H1 (cell line): Measurements from ENCODE around the gene TRABD2B. TPM values are rescaled to one million over a fixed set of nuclear protein-coding genes. Genes with fewer than 3 reads are reported as not detected.

Source experiments
- ASH2L ChIP-seq: fragments of 200-600, 300-600 bp; sonication (generic); IDR thresholded peaks from one replicate; pipeline ENCODE4 v1.7.1; 2017; ENCODE audit warnings: low read length
- CEBPB ChIP-seq: IDR thresholded peaks from 2 replicates; pipeline ENCODE4 v1.6.1; 2012; ENCODE audit warnings: low read depth, low read length
- CHD7 ChIP-seq: fragments of 300-600 bp; sonication (generic); IDR thresholded peaks from 2 replicates; pipeline ENCODE4 v1.7.1; 2012; ENCODE audit warnings: low read length, moderate library complexity, mild to moderate bottlenecking, inconsistent platforms; ENCODE audit not compliant: insufficient replicate concordance
- FOSL1 ChIP-seq: IDR thresholded peaks from 2 replicates; pipeline ENCODE4 v1.6.1; 2011; ENCODE audit warnings: mild to moderate bottlenecking, low read depth, low read length, moderate library complexity; ENCODE audit not compliant: insufficient read depth
- KDM5A ChIP-seq: fragments of 200-600 bp; IDR thresholded peaks from 2 replicates; pipeline ENCODE4 v1.7.1; 2012; ENCODE audit warnings: mild to moderate bottlenecking, low read length, inconsistent platforms, mixed read lengths
- MAFK ChIP-seq: IDR thresholded peaks from 2 replicates; pipeline ENCODE4 v1.6.1; 2012; ENCODE audit warnings: low read depth, mild to moderate bottlenecking, improper control_type of control experiment, low read length
- SIN3A ChIP-seq, 2 experiments: IDR thresholded peaks in 1 of 2; conservative IDR thresholded peaks in 1 of 2; 2 replicates each; pipeline ENCODE4 v1.6.1; 2011 to 2012; ENCODE audit warnings: low read length in 2 of 2, improper control_type of control experiment in 1 of 2, low read depth in 1 of 2, mild to moderate bottlenecking in 1 of 2
- SRF ChIP-seq: IDR thresholded peaks from 2 replicates; pipeline ENCODE4 v1.6.1; 2011; ENCODE audit warnings: mild to moderate bottlenecking, low read depth, low read length, moderate library complexity
- TAF7 ChIP-seq: optimal IDR thresholded peaks from 2 replicates; pipeline ENCODE3; 2011; ENCODE audit warnings: low read depth, mild to moderate bottlenecking, inconsistent platforms, low read length, moderate library complexity, borderline replicate concordance
- TEAD4 ChIP-seq: IDR thresholded peaks from 2 replicates; pipeline ENCODE4 v1.6.1; 2012; ENCODE audit warnings: low read depth, low read length, inconsistent platforms, mixed read lengths
- YY1 ChIP-seq: IDR thresholded peaks from 2 replicates; pipeline ENCODE4 v1.6.1; 2011; ENCODE audit warnings: low read depth, mild to moderate bottlenecking, low read length
- polyA plus RNA-seq, 7 experiments: library from polyadenylated mRNA; depleted of rRNA in 3 of 7; stranded (reverse) in 5 of 7; unstranded in 2 of 7; fragments of >200 nt in 5 of 7; fragments of 200-250 nt in 2 of 7; gene quantifications; 1 replicate in 5 of 7; 2 replicates in 1 of 7; 4 replicates in 1 of 7; pipeline versions ENCODE4 v1.2.1 to v1.2.3, GENCODE V29; 2011 to 2013; ENCODE audit warnings: missing spikeins in 2 of 7, mixed read lengths in 2 of 7
- total RNA-seq: library from RNA; stranded (reverse); fragmentation: NEBNext Ultra II Directional; extraction: Animal tissue kit (Norgen Biotek cat#: 25700); gene quantifications from 2 replicates; pipeline ENCODE4 v1.2.1, GENCODE V29; 2021

Gene TRABD2B
- total and polyA plus RNA-seq, 2 of the 8 experiments (the other 6 are each of a cell fraction or from before 2014, with no cell fraction given): 0.95 to 3.4 TPM

DNA sequence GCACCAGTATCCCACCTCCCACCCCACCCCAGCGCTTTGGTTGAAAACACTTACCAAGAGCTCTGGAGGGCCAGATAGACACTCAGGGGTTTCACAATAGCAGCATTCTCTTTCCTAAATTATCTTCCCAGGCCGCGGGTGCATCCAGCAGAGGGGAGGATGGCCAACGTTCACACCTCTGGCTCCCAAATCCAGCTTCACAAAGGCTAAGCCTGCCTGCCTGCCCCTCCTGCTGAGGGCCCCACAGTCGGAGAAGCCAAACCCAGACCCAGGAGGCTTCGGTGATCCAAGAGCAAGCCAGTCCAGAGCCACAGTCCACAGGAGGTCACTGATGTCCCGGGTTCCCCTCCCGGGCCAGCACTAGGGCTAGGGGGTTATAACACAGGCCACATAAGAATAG is 231.9 kb downstream of the TRABD2B start (continued):
- no peak for TF ChIP-seq CHD7
- no peak for TF ChIP-seq FOSL1
- no peak for TF ChIP-seq TAF7
- TF ChIP-seq CEBPB: no peak
- TF ChIP-seq SRF: no peak
- no peak for TF ChIP-seq SIN3A (conservative IDR thresholded peaks at IDR 0.05 in 1 of 2, IDR thresholded peaks at IDR 0.05 in 1 of 2; ENCODE audit: low read depth in 1 of 2, low read length in 2 of 2)
- TF ChIP-seq YY1: no peak
- TF ChIP-seq ASH2L: no peak
- no peak for TF ChIP-seq KDM5A
- no peak for TF ChIP-seq MAFK
- no peak for TF ChIP-seq TEAD4
